NB4 (cell line): ENCODE data around the gene DTNB.

ENCODE experiments used
- POLR2A ChIP-seq: IDR thresholded peaks from 2 replicates; pipeline ENCODE4 v1.6.1; 2011; ENCODE audit warnings: mild to moderate bottlenecking; ENCODE audit not compliant: insufficient read length; ENCODE audit errors: extremely low read depth
- TF ChIP-seq, protein P1 (sequence below): IDR thresholded peaks from one replicate; pipeline ENCODE4 v1.5.1; 2012; ENCODE audit warnings: low read depth, low read length

DNA sequence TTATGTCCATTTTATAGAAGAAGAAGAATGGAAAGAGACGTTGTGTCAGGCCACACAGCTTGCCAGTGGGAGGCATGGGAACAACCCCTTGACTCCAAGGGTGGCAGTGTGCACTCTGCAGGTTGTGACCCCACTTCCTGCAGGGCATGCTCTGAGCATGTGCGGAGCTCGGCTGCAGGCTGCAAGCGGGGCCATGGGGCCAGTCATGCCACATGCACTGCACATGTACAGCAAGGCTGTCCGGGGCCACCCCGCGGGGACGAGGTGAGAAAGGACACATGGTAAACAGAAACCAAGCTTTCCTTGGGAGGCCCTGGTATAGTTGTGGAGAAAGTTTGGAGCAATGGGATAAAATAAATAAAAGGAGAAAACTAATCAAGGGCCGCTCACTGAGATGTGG is 284.2 kb downstream of the DTNB start:
- TF ChIP-seq, protein P1, sequence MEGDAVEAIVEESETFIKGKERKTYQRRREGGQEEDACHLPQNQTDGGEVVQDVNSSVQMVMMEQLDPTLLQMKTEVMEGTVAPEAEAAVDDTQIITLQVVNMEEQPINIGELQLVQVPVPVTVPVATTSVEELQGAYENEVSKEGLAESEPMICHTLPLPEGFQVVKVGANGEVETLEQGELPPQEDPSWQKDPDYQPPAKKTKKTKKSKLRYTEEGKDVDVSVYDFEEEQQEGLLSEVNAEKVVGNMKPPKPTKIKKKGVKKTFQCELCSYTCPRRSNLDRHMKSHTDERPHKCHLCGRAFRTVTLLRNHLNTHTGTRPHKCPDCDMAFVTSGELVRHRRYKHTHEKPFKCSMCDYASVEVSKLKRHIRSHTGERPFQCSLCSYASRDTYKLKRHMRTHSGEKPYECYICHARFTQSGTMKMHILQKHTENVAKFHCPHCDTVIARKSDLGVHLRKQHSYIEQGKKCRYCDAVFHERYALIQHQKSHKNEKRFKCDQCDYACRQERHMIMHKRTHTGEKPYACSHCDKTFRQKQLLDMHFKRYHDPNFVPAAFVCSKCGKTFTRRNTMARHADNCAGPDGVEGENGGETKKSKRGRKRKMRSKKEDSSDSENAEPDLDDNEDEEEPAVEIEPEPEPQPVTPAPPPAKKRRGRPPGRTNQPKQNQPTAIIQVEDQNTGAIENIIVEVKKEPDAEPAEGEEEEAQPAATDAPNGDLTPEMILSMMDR: no peak
- TF ChIP-seq POLR2A: no peak
